ENCODE results near the gene DHRSX. TPM values are rescaled to one million over a fixed set of nuclear protein-coding genes. Genes with fewer than 3 reads are reported as not detected.

DHRSX gene
- total and polyA plus RNA-seq, 2 of the 8 experiments (the other 6 are each of a cell fraction or from before 2014, with no cell fraction given) = 35.1 to 43.4 TPM

DNA sequence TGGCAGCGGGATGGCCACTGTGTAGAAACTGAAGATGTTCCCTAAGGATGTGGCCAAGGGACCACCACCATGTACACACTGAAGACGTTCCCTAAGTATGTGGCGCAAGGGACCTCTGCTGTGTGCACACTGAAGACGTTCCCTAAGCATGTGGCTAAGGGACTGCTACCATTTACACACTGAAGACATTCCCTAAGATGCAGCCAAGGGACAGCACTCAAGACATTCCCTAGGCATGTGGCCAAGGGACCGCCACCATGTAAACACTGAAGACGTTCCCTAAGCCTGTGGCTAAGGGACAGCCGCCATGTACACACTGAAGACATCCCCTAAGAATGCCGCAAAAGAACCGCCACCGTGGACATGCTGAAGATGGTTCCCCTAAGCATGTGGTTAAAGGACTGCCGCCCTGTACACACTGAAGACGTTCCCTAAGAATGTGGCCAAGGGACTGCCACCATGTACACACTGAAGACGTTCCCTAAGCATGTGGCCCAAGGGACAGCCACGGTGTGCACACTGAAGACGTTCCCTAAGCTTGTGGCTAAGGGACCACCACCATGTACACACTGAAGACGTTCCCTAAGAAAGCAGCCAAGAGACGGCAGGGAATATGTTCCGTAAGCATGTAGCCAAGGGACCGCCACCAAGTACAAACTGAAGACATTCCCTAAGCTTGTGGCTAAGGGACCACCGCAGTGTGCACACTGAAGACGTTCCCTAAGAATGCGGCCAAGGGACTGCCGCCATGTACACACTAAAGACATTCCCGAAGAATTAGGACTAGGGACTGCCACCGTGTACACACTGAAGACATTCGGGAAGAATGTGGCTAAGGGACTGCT is 43.3 kb downstream of the DHRSX start (continued):
- no peak for TF ChIP-seq NANOG (IDR thresholded peaks at IDR 0.05; ENCODE audit: insufficient read depth, low read depth, low read length, poor library complexity, severe bottlenecking)
- TF ChIP-seq SP2 (IDR thresholded peaks at IDR 0.05; ENCODE audit: low read length) = no peak
- TF ChIP-seq, protein P1, sequence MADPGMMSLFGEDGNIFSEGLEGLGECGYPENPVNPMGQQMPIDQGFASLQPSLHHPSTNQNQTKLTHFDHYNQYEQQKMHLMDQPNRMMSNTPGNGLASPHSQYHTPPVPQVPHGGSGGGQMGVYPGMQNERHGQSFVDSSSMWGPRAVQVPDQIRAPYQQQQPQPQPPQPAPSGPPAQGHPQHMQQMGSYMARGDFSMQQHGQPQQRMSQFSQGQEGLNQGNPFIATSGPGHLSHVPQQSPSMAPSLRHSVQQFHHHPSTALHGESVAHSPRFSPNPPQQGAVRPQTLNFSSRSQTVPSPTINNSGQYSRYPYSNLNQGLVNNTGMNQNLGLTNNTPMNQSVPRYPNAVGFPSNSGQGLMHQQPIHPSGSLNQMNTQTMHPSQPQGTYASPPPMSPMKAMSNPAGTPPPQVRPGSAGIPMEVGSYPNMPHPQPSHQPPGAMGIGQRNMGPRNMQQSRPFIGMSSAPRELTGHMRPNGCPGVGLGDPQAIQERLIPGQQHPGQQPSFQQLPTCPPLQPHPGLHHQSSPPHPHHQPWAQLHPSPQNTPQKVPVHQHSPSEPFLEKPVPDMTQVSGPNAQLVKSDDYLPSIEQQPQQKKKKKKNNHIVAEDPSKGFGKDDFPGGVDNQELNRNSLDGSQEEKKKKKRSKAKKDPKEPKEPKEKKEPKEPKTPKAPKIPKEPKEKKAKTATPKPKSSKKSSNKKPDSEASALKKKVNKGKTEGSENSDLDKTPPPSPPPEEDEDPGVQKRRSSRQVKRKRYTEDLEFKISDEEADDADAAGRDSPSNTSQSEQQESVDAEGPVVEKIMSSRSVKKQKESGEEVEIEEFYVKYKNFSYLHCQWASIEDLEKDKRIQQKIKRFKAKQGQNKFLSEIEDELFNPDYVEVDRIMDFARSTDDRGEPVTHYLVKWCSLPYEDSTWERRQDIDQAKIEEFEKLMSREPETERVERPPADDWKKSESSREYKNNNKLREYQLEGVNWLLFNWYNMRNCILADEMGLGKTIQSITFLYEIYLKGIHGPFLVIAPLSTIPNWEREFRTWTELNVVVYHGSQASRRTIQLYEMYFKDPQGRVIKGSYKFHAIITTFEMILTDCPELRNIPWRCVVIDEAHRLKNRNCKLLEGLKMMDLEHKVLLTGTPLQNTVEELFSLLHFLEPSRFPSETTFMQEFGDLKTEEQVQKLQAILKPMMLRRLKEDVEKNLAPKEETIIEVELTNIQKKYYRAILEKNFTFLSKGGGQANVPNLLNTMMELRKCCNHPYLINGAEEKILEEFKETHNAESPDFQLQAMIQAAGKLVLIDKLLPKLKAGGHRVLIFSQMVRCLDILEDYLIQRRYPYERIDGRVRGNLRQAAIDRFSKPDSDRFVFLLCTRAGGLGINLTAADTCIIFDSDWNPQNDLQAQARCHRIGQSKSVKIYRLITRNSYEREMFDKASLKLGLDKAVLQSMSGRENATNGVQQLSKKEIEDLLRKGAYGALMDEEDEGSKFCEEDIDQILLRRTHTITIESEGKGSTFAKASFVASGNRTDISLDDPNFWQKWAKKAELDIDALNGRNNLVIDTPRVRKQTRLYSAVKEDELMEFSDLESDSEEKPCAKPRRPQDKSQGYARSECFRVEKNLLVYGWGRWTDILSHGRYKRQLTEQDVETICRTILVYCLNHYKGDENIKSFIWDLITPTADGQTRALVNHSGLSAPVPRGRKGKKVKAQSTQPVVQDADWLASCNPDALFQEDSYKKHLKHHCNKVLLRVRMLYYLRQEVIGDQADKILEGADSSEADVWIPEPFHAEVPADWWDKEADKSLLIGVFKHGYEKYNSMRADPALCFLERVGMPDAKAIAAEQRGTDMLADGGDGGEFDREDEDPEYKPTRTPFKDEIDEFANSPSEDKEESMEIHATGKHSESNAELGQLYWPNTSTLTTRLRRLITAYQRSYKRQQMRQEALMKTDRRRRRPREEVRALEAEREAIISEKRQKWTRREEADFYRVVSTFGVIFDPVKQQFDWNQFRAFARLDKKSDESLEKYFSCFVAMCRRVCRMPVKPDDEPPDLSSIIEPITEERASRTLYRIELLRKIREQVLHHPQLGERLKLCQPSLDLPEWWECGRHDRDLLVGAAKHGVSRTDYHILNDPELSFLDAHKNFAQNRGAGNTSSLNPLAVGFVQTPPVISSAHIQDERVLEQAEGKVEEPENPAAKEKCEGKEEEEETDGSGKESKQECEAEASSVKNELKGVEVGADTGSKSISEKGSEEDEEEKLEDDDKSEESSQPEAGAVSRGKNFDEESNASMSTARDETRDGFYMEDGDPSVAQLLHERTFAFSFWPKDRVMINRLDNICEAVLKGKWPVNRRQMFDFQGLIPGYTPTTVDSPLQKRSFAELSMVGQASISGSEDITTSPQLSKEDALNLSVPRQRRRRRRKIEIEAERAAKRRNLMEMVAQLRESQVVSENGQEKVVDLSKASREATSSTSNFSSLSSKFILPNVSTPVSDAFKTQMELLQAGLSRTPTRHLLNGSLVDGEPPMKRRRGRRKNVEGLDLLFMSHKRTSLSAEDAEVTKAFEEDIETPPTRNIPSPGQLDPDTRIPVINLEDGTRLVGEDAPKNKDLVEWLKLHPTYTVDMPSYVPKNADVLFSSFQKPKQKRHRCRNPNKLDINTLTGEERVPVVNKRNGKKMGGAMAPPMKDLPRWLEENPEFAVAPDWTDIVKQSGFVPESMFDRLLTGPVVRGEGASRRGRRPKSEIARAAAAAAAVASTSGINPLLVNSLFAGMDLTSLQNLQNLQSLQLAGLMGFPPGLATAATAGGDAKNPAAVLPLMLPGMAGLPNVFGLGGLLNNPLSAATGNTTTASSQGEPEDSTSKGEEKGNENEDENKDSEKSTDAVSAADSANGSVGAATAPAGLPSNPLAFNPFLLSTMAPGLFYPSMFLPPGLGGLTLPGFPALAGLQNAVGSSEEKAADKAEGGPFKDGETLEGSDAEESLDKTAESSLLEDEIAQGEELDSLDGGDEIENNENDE (IDR thresholded peaks at IDR 0.05; ENCODE audit: insufficient replicate concordance, low read length) = no peak
- TF ChIP-seq RXRA (IDR thresholded peaks at IDR 0.05; ENCODE audit: insufficient read depth, low read depth, low read length) = no peak
- no peak for TF ChIP-seq SIX5 (IDR thresholded peaks at IDR 0.05; ENCODE audit: low read depth, low read length)
- no peak for TF ChIP-seq TCF12 (IDR thresholded peaks at IDR 0.05; ENCODE audit: low read depth, low read length)
- TF ChIP-seq KDM1A (IDR thresholded peaks at IDR 0.05; ENCODE audit: borderline replicate concordance, low read length) = peak; percentile 22; the same call in 1 of the 2 replicates
- no peak for TF ChIP-seq BACH1 (IDR thresholded peaks at IDR 0.05; ENCODE audit: low read length)
- no peak for TF ChIP-seq POU5F1 (IDR thresholded peaks at IDR 0.05; ENCODE audit: low read depth, low read length)
- TF ChIP-seq EP300 (IDR thresholded peaks at IDR 0.05; ENCODE audit: borderline replicate concordance in 1 of 2, low read depth in 2 of 2, low read length in 2 of 2) = no peak
